K562 (cell line): Measurements from ENCODE around the gene RABGAP1L. TPM values are rescaled to one million over a fixed set of nuclear protein-coding genes. Genes with fewer than 3 reads are reported as not detected.
A peak's percentile ranks its signal among the peaks of the same experiment; 100 is the strongest.

ENCODE experiments used
- BRD9 ChIP-seq: fragments of 450-650 bp; IDR thresholded peaks from 2 replicates; pipeline ENCODE4 v1.6.1; 2018; ENCODE audit warnings: low read depth; ENCODE audit not compliant: partially characterized antibody
- ELF1 ChIP-seq: fragments of 200-800 bp; sonication (Bioruptor generic); IDR thresholded peaks from 2 replicates; pipeline ENCODE4 v1.6.1; 2016; ENCODE audit warnings: missing genetic modification characterization, missing compliant biosample characterization
- ELF4 ChIP-seq: fragments of 450-650 bp; formaldehyde crosslinking; IDR thresholded peaks from 2 replicates; pipeline ENCODE4 v1.4.0; 2022; ENCODE audit warnings: missing genetic modification characterization
- FOSL1 ChIP-seq: fragments of 200-800 bp; sonication (Bioruptor generic); conservative IDR thresholded peaks from 2 replicates; pipeline ENCODE4 v1.6.1; 2016; ENCODE audit warnings: missing genetic modification characterization, missing compliant biosample characterization
- JUND ChIP-seq, 2 experiments: IDR thresholded peaks; 2 replicates in 1 of 2; 3 replicates in 1 of 2; pipeline ENCODE4 v1.6.1; 2011; ENCODE audit warnings: borderline replicate concordance in 2 of 2, low read depth in 2 of 2, low read length in 2 of 2, improper control_type of control experiment in 1 of 2, missing biosample characterization in 1 of 2, missing genetic modification characterization in 1 of 2, missing genetic modification reagents in 1 of 2
- MYC ChIP-seq, 2 experiments: fragments of 250-450 bp in 1 of 2; sonication (Bioruptor Pico) in 1 of 2; IDR thresholded peaks; 2 replicates each; pipeline versions ENCODE4 v1.5.1 to v1.6.1; 2012 to 2021; ENCODE audit warnings: low read depth in 2 of 2, borderline replicate concordance in 1 of 2, improper control_type of control experiment in 1 of 2, low read length in 1 of 2, mild to moderate bottlenecking in 1 of 2, moderate library complexity in 1 of 2
- SREBF1 ChIP-seq: fragments of 150-350 bp; IDR thresholded peaks from 2 replicates; pipeline ENCODE4 v1.6.1; 2014; ENCODE audit warnings: antibody characterized with exemption, low read depth, low read length, borderline replicate concordance
- SRSF7 ChIP-seq: fragments of 200-400 bp; formaldehyde crosslinking; optimal IDR thresholded peaks from 2 replicates; pipeline ENCODE3; 2017; ENCODE audit warnings: mild to moderate bottlenecking, low read depth, low read length
- SUPT5H ChIP-seq: fragments of 450-650 bp; IDR thresholded peaks from 2 replicates; pipeline ENCODE4 v1.6.1; 2016
- ZBED1 ChIP-seq: IDR thresholded peaks from 2 replicates; pipeline ENCODE4 v1.6.1; 2014
- ZNF507 ChIP-seq: conservative IDR thresholded peaks from 2 replicates; pipeline ENCODE4 v1.6.1; 2017; ENCODE audit warnings: missing genetic modification characterization, missing compliant biosample characterization
- polyA plus RNA-seq, 8 experiments: library from polyadenylated mRNA; depleted of rRNA in 4 of 8; stranded (reverse) in 5 of 8; unstranded in 3 of 8; fragments of >200 nt; fragmentation: Nextera tagmentation in 2 of 8; fragmentation: Illumina TruSeq in 1 of 8; extraction: Ambion mirVana in 2 of 8; extraction: Trizol in 1 of 8; gene quantifications; 2 replicates each; pipeline versions ENCODE4 v1.2.1 to v1.2.3, GENCODE V29; 2011 to 2014; ENCODE audit warnings: inconsistent platforms in 1 of 8, missing spikeins in 1 of 8
- total RNA-seq, 7 experiments: library from RNA; depleted of rRNA in 6 of 7; stranded (reverse); fragments of >200 nt in 6 of 7; fragmentation: Illumina TruSeq in 2 of 7; extraction: Trizol in 2 of 7; gene quantifications; 2 replicates each; pipeline versions ENCODE4 v1.2.1 to v1.2.3, GENCODE V29; 2011 to 2021; ENCODE audit warnings: low replicate concordance in 1 of 7
- TF ChIP-seq, protein P1 (sequence below): fragments of 450-650 bp; IDR thresholded peaks from 2 replicates; pipeline ENCODE4 v1.6.1; 2016; ENCODE audit warnings: mild to moderate bottlenecking, moderate library complexity
- TF ChIP-seq, protein P2 (sequence below): fragments of 450-650 bp; IDR thresholded peaks from 2 replicates; pipeline ENCODE4 v1.6.1; 2016; ENCODE audit warnings: mild to moderate bottlenecking
- TF ChIP-seq, protein P3 (sequence below): sonication (generic); formaldehyde crosslinking; IDR thresholded peaks from 2 replicates; pipeline ENCODE4 v1.5.0; 2020; ENCODE audit warnings: missing genetic modification reagents

Gene RABGAP1L
- total and polyA plus RNA-seq, 9 of the 15 experiments (the other 6 are each of a cell fraction or from before 2014, with no cell fraction given) = 16.5 to 44.9 (median 26.7) TPM

DNA sequence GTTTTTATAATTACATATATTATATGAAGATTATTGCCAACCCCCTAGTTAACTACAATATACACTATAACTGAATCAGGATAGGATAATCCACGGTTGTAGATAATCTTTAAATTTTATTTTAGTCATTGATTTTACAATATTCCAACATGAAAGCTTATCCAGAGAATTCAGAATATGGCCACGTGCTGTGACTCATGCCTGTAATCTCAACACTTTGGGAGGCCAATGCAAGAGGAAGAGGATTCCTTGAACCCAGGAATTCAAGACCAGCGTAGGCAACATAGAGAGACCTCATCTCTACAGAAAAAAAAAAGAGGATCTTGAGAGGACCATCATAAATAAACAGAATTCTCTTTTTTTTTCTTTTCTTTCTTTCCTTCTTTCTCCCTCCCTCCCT, 720.9 kb downstream of the RABGAP1L start (continued):
- TF ChIP-seq, protein P1, sequence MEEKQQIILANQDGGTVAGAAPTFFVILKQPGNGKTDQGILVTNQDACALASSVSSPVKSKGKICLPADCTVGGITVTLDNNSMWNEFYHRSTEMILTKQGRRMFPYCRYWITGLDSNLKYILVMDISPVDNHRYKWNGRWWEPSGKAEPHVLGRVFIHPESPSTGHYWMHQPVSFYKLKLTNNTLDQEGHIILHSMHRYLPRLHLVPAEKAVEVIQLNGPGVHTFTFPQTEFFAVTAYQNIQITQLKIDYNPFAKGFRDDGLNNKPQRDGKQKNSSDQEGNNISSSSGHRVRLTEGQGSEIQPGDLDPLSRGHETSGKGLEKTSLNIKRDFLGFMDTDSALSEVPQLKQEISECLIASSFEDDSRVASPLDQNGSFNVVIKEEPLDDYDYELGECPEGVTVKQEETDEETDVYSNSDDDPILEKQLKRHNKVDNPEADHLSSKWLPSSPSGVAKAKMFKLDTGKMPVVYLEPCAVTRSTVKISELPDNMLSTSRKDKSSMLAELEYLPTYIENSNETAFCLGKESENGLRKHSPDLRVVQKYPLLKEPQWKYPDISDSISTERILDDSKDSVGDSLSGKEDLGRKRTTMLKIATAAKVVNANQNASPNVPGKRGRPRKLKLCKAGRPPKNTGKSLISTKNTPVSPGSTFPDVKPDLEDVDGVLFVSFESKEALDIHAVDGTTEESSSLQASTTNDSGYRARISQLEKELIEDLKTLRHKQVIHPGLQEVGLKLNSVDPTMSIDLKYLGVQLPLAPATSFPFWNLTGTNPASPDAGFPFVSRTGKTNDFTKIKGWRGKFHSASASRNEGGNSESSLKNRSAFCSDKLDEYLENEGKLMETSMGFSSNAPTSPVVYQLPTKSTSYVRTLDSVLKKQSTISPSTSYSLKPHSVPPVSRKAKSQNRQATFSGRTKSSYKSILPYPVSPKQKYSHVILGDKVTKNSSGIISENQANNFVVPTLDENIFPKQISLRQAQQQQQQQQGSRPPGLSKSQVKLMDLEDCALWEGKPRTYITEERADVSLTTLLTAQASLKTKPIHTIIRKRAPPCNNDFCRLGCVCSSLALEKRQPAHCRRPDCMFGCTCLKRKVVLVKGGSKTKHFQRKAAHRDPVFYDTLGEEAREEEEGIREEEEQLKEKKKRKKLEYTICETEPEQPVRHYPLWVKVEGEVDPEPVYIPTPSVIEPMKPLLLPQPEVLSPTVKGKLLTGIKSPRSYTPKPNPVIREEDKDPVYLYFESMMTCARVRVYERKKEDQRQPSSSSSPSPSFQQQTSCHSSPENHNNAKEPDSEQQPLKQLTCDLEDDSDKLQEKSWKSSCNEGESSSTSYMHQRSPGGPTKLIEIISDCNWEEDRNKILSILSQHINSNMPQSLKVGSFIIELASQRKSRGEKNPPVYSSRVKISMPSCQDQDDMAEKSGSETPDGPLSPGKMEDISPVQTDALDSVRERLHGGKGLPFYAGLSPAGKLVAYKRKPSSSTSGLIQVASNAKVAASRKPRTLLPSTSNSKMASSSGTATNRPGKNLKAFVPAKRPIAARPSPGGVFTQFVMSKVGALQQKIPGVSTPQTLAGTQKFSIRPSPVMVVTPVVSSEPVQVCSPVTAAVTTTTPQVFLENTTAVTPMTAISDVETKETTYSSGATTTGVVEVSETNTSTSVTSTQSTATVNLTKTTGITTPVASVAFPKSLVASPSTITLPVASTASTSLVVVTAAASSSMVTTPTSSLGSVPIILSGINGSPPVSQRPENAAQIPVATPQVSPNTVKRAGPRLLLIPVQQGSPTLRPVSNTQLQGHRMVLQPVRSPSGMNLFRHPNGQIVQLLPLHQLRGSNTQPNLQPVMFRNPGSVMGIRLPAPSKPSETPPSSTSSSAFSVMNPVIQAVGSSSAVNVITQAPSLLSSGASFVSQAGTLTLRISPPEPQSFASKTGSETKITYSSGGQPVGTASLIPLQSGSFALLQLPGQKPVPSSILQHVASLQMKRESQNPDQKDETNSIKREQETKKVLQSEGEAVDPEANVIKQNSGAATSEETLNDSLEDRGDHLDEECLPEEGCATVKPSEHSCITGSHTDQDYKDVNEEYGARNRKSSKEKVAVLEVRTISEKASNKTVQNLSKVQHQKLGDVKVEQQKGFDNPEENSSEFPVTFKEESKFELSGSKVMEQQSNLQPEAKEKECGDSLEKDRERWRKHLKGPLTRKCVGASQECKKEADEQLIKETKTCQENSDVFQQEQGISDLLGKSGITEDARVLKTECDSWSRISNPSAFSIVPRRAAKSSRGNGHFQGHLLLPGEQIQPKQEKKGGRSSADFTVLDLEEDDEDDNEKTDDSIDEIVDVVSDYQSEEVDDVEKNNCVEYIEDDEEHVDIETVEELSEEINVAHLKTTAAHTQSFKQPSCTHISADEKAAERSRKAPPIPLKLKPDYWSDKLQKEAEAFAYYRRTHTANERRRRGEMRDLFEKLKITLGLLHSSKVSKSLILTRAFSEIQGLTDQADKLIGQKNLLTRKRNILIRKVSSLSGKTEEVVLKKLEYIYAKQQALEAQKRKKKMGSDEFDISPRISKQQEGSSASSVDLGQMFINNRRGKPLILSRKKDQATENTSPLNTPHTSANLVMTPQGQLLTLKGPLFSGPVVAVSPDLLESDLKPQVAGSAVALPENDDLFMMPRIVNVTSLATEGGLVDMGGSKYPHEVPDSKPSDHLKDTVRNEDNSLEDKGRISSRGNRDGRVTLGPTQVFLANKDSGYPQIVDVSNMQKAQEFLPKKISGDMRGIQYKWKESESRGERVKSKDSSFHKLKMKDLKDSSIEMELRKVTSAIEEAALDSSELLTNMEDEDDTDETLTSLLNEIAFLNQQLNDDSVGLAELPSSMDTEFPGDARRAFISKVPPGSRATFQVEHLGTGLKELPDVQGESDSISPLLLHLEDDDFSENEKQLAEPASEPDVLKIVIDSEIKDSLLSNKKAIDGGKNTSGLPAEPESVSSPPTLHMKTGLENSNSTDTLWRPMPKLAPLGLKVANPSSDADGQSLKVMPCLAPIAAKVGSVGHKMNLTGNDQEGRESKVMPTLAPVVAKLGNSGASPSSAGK = 0 out of 2 replicates have a peak, but pooled peaks have one; percentile 35
- TF ChIP-seq ELF1 (tag) (no peak), BRD9 (no peak), ZBED1 (no peak), SRSF7 (no peak), JUND (IDR thresholded peaks at IDR 0.05; ENCODE audit: borderline replicate concordance, low read depth, low read length) (peak; percentile 59; the same call in 1 of the 2 replicates), JUND (tag; IDR thresholded peaks at IDR 0.05; ENCODE audit: borderline replicate concordance, low read depth, low read length) (peak; percentile 16; the same call in 1 of the 3 replicates), ELF4 (CRISPR knock-in tag) (no peak), SUPT5H (no peak), SREBF1 (no peak), MYC (IDR thresholded peaks at IDR 0.05; ENCODE audit: low read depth, low read length) (peak; percentile 36; the same call in 1 of the 2 replicates), MYC (CRISPR knock-in tag; IDR thresholded peaks at IDR 0.05; ENCODE audit: borderline replicate concordance, low read depth) (no peak), ZNF507 (tag) (no peak), FOSL1 (peak; percentile 78)
- TF ChIP-seq, protein P2, sequence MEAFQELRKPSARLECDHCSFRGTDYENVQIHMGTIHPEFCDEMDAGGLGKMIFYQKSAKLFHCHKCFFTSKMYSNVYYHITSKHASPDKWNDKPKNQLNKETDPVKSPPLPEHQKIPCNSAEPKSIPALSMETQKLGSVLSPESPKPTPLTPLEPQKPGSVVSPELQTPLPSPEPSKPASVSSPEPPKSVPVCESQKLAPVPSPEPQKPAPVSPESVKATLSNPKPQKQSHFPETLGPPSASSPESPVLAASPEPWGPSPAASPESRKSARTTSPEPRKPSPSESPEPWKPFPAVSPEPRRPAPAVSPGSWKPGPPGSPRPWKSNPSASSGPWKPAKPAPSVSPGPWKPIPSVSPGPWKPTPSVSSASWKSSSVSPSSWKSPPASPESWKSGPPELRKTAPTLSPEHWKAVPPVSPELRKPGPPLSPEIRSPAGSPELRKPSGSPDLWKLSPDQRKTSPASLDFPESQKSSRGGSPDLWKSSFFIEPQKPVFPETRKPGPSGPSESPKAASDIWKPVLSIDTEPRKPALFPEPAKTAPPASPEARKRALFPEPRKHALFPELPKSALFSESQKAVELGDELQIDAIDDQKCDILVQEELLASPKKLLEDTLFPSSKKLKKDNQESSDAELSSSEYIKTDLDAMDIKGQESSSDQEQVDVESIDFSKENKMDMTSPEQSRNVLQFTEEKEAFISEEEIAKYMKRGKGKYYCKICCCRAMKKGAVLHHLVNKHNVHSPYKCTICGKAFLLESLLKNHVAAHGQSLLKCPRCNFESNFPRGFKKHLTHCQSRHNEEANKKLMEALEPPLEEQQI = no peak
- TF ChIP-seq, protein P3, sequence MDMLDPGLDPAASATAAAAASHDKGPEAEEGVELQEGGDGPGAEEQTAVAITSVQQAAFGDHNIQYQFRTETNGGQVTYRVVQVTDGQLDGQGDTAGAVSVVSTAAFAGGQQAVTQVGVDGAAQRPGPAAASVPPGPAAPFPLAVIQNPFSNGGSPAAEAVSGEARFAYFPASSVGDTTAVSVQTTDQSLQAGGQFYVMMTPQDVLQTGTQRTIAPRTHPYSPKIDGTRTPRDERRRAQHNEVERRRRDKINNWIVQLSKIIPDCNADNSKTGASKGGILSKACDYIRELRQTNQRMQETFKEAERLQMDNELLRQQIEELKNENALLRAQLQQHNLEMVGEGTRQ (CRISPR knock-in tag) = no peak
